ENCODE results near the gene NR2E1. TPM values are rescaled to one million over a fixed set of nuclear protein-coding genes. Genes with fewer than 3 reads are reported as not detected.

NR2E1 gene
- not detected in 2 replicates for total RNA-seq

DNA sequence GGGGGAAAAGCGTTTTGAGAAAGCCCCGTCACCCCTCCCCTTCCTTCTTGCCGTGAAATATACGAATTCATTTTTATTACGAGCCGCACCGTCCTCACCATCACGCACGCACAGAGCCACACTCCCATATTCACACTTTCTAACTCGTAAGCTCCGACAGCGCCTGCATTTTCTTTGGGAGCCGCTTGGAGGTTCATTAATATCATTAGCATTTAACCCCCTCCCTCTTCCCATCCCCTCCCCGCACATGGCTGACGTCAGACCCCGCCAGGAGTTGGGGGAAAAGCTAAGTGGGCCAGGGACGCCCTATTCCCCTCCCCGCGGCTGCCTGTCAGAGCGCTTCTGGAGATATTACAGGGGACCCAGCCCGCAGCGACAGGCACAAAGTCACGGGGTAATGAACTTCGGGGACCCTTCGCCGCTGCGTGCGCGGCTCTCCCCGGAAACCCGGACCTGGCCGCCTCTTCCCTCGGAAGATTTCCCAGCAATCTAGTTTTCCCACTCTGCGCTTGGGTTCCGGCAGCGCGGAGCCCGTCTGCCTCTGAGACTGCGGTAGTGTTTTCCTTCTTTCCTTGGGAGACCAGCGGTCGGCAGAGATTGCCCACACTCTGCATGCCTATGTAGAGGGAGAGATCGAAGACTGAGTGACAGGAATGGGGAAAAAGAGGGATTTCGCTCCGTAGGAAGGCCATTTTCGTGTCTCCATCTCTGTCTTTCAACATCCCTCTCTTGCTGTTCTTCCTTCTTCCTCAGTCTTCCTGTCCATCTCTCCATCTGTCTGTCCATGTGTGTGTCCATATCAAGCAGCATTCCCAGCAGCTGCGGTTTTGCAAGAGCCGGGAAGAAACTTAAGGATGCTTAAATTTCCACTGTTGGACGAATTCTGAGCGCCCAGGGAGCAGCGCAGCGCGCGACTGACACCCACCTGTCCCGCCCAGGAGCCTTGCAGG lies at the start of gene NR2E1:
Gene NR2E1, plus strand, starts transcription at position 309 of the 950 bp plus-strand sequence. CDS start 744 bp downstream, outside the sequence.

Other genes starting within 250 kb of the NR2E1 start
- 38.3 and 42.1 TPM in 2 replicates for gene SEC63, start 207.8 kb upstream of the NR2E1 start, total RNA-seq
- gene OSTM1, start 91.3 kb upstream of the NR2E1 start, total RNA-seq, result 56.8 and 74.8 TPM in 2 replicates
- 180 and 213 TPM in 2 replicates for gene SNX3, start 95.0 kb downstream of the NR2E1 start, total RNA-seq
- 4.3 and 5.0 TPM in 2 replicates for gene AFG1L, start 129.0 kb downstream of the NR2E1 start, total RNA-seq